Left ventricle myocardium inferior (tissue), 1 donor: ENCODE results near the gene ADCY10. TPM values are rescaled to one million over a fixed set of nuclear protein-coding genes. Genes with fewer than 3 reads are reported as not detected.

ENCODE experiments used
- DNase-seq: peaks from one replicate; pipeline ENCODE4 v3.0.0-alpha.2; 2020
- H3K27ac ChIP-seq: fragments of 200-600 bp; replicated peaks from 2 replicates; pipeline ENCODE4 v1.8.0; 2021
- H3K27me3 ChIP-seq: fragments of 200-600 bp; 2 replicates; pipeline ENCODE4 v1.8.0; 2021; ENCODE audit warnings: low read depth
- H3K36me3 ChIP-seq: fragments of 200-600 bp; 2 replicates; pipeline ENCODE4 v1.8.0; 2021
- H3K4me1 ChIP-seq: fragments of 200-600 bp; 2 replicates; pipeline ENCODE4 v1.8.0; 2021
- H3K4me3 ChIP-seq: fragments of 200-600 bp; 2 replicates; pipeline ENCODE4 v1.8.0; 2021; ENCODE audit warnings: mild to moderate bottlenecking, moderate library complexity
- H3K9me3 ChIP-seq: fragments of 200-600 bp; replicated peaks from 2 replicates; pipeline ENCODE4 v1.8.0; 2021
- intact Hi-C: fragments of 100-400 bp; cut with micrococcal nuclease; formaldehyde crosslinking; loops from one replicate; pipeline ENCODE4 v1.11.0; 2022
- total RNA-seq: library from RNA; stranded (reverse); fragmentation: NEBNext Ultra II Directional; extraction: Animal tissue kit (Norgen Biotek cat#: 25700); gene quantifications from one replicate; pipeline ENCODE4 v1.2.1, GENCODE V29; 2021
- TF ChIP-seq, protein P1 (sequence below): fragments of 200-600 bp; IDR thresholded peaks from 2 replicates; pipeline ENCODE4 v1.8.0; 2021; ENCODE audit warnings: antibody characterized with exemption, mild to moderate bottlenecking, borderline replicate concordance
- donor health status: DM: no; HTN: yes; CAD: no; lungs with severe emphysema.

ADCY10 gene
- total RNA-seq, 1 donor from 2014 or later = 0.22 TPM

DNA sequence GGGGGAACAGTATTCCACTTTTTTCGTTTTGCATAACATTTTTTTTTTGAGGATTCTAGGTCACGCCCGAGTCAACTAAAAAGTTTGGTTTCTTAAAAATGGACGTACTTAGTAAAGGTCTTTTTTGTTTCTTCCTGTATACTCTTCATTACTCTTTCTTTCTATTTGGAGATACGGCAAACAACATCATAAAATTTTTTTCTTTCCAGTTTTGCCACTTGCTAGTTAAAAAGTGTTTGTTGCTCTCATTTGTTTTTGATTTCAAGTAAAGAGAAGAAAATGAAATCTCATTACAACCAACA is 23.7 kb upstream of the ADCY10 start:
- Histone ChIP-seq H3K36me3 (peaks cover 5% of the 10 kb centered on the region), H3K27me3 (no peaks in the 10 kb centered on the region), H3K27ac (peak overlapping the region; percentile 97), H3K4me3 (peak overlapping the region; percentile 94), H3K4me1 (peaks cover 83% of the 10 kb centered on the region), H3K9me3 (no peaks in the 10 kb centered on the region)
- DNase-seq = no peak
- intact Hi-C loops = no loop called here
- TF ChIP-seq, protein P1, sequence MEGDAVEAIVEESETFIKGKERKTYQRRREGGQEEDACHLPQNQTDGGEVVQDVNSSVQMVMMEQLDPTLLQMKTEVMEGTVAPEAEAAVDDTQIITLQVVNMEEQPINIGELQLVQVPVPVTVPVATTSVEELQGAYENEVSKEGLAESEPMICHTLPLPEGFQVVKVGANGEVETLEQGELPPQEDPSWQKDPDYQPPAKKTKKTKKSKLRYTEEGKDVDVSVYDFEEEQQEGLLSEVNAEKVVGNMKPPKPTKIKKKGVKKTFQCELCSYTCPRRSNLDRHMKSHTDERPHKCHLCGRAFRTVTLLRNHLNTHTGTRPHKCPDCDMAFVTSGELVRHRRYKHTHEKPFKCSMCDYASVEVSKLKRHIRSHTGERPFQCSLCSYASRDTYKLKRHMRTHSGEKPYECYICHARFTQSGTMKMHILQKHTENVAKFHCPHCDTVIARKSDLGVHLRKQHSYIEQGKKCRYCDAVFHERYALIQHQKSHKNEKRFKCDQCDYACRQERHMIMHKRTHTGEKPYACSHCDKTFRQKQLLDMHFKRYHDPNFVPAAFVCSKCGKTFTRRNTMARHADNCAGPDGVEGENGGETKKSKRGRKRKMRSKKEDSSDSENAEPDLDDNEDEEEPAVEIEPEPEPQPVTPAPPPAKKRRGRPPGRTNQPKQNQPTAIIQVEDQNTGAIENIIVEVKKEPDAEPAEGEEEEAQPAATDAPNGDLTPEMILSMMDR = no peak

DNA sequence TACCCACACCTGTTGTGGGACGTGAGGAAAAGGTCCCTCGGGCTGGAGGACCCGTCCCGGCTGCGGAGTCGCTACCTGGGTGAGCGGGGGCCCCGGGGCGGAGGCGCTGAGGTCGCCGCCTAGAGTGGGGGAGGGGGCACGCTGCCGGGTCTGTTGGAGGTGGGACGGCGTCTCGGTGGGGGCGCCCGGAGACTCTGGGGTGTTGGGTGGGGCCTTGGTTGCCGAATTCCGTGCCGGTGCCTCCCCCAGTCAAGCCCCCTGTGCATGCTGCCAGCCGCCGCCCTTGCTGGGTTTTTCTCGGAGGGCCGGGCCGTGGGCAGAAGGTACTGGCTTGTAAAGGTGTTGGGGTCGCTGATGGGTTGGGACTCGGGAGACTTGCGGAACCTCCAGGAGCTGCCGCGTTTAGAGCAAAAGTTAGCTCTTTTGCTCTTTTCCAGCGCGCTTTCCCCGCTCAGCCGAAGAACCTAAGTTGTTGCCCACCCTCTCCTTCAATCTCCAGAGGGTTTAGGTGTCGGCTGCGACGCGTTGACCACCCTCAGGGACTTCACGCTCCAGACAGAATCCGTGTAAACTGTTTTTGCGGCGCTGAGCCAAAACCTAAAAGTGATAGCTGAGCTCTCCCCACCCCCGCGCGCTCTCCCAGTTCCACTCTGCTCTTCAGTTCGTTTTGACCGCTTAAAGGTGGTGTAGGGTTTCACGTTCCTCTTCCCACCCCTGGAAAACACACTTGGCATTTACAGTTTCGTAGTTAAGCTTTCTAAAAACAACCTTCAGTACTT is 23.2 kb upstream of the ADCY10 start, which contains the start of gene MPC2:
Gene MPC2 (minus strand): TSS at position 143 of the 779 bp plus-strand sequence. CDS start 1,231 bp downstream, outside the sequence.
- TF ChIP-seq, protein P1 = no peak
- Histone ChIP-seq H3K27me3 (no peaks in the 10 kb centered on the region), H3K9me3 (no peaks in the 10 kb centered on the region), H3K4me3 (peak within 1 kb of the TSS; percentile 94), H3K4me1 (peaks cover 87% of the 10 kb centered on the region), H3K27ac (peak within 1 kb of the TSS; percentile 97), H3K36me3 (peaks cover 4% of the 10 kb centered on the region)
- DNase-seq = peak; percentile 80
- intact Hi-C loops = no loop called here

DNA sequence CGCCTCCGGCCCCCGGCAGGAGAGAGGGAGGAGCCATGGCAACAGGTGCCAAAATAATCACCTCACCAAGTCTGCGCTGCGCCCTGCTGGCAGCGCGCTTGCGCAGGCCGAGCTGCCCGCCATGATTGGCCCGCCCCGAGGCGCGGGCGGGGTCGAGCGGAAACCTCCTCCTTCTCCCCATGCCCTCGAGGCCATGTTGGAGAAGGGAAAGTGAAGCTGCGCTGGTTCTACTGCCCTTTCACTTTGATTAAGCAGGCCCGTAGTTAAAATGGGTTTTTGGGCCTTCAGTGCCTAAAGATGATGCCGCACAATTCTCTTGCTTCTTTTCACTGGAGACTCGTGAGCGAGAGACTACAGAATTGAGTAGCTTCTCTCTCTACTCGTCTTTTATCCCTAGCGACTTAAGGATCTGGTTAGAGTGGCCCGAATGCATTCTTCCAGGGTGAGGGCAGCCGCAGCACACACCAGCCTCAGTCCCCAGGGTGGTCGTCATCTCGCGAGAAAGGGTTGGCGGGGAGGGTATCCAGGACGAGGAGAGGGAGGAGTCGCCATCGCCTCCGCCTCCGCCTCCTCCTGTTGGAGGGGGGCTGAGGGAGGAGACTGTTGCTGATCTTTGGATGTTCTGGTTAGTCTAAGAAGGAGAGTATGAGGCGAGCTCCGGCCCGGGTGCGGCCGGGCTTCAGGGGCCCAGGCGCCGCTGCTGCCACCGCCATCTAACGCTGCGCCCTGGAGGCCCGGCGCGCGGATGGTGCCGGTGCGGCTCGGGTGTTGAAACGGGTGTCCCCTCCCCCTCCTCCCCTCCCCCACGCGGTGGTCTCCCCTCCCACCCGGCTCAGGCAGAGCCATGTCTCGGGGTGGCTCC is 22.4 kb upstream of the ADCY10 start, which contains the start of gene DCAF6:
Gene DCAF6 (plus strand): TSS at position 616 of the 862 bp plus-strand sequence. CDS start 229 bp downstream, at position 845.
- TF ChIP-seq, protein P1 = no peak
- H3K4me1 ChIP-seq = peaks cover 88% of the 10 kb centered on the region
- intact Hi-C loops = no loop called here

DNA sequence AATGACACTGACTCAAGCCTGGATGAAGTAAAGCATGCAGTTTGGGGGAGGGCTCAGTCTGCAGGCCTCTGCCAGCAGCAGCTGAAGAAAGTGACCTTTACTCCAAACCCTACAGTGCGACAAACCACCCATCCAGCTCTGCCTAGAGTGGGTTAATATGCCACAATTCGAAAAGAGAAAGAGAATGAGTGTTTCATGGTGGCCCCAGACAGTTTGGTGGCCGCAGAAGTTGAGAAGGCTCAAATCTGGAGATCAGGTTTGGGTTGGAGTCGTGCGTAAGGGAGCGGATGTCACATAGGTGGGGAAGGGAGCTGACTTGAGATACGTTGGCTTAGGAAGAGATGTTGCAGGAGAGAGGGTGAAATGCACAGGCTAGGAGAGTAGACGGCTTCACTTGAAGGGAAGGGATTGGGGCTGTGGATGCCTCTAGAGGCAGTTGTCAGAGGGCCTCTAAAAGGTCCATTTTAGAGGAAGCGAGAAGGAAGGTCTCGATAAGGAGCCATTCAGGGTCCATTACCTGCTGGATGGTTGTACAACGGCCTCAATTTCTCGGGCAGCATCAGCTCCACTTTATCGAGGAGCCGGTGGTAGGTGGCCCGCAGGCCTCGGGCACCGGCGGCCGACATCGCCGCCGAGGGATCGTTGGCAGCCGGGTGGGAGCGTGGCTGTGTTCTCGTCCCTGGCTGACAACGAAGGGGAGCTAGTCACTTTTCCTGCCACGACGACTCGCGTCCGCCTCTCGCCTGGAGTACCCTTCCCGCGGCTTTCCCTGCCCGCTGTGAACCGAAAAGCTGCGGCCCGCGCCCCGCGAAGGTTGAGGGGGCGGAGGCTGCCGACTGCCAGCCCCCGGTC is 21.5 kb upstream of the ADCY10 start:
- DNase-seq = no peak
- peak overlapping the region; percentile 94 for H3K4me3 ChIP-seq
- H3K27ac ChIP-seq = peak overlapping the region; percentile 97
- intact Hi-C loops = no loop called here
- no peaks in the 10 kb centered on the region for H3K36me3 ChIP-seq
- H3K4me1 ChIP-seq = peaks cover 88% of the 10 kb centered on the region
- no peaks in the 10 kb centered on the region for H3K27me3 ChIP-seq
- TF ChIP-seq, protein P1 = no peak
- no peaks in the 10 kb centered on the region for H3K9me3 ChIP-seq

More for the DNA sequence above, 22.4 kb upstream of the ADCY10 start, which contains the start of gene DCAF6:
- H3K27me3 ChIP-seq = no peaks in the 10 kb centered on the region
- no peaks in the 10 kb centered on the region for H3K9me3 ChIP-seq
- peak within 1 kb of the TSS; percentile 97 for H3K27ac ChIP-seq
- peak within 1 kb of the TSS; percentile 94 for H3K4me3 ChIP-seq
- no peaks in the 10 kb centered on the region for H3K36me3 ChIP-seq
- DNase-seq = peak; percentile 95
